K562 (cell line): Measurements from ENCODE around the gene RAB31. TPM values are rescaled to one million over a fixed set of nuclear protein-coding genes. Genes with fewer than 3 reads are reported as not detected.
A peak's percentile ranks its signal among the peaks of the same experiment; 100 is the strongest.

Experiments used
- ATF4 ChIP-seq: fragments of 450-650 bp; formaldehyde crosslinking; IDR thresholded peaks from 2 replicates; pipeline ENCODE4 v1.4.0; 2022; ENCODE audit warnings: mild to moderate bottlenecking, moderate library complexity
- BCLAF1 ChIP-seq, 2 experiments: fragments of 450-650 bp in 1 of 2; IDR thresholded peaks; 2 replicates each; pipeline ENCODE4 v1.6.1; 2011 to 2017; ENCODE audit warnings: low read depth in 2 of 2, antibody characterized with exemption in 1 of 2, borderline replicate concordance in 1 of 2, low read length in 1 of 2, mild to moderate bottlenecking in 1 of 2, mixed read lengths in 1 of 2; ENCODE audit not compliant: control insufficient read depth in 1 of 2
- KDM4B ChIP-seq, 2 experiments: fragments of 450-650 bp in 1 of 2; sonication (generic) in 1 of 2; IDR thresholded peaks; 2 replicates each; pipeline ENCODE4 v1.6.1; 2016 to 2017; ENCODE audit warnings: borderline replicate concordance in 2 of 2, antibody characterized with exemption in 1 of 2, low read depth in 1 of 2, mild to moderate bottlenecking in 1 of 2
- MYBL2 ChIP-seq, 2 experiments: fragments of 450-650 bp in 1 of 2; sonication (generic) in 1 of 2; formaldehyde crosslinking in 1 of 2; IDR thresholded peaks; 2 replicates each; pipeline versions ENCODE4 v1.6.1 to v1.8.1; 2017 to 2022; ENCODE audit warnings: borderline replicate concordance in 1 of 2, inconsistent platforms in 1 of 2, low read depth in 1 of 2, mild to moderate bottlenecking in 1 of 2, missing genetic modification reagents in 1 of 2, moderate library complexity in 1 of 2
- NR4A1 ChIP-seq, 2 experiments: fragments of 250-450 bp in 1 of 2; fragments of 450-650 bp in 1 of 2; sonication (Bioruptor Pico) in 1 of 2; IDR thresholded peaks; 2 replicates each; pipeline versions ENCODE4 v1.4.0 to v1.6.1; 2016 to 2020; ENCODE audit warnings: mild to moderate bottlenecking in 2 of 2, missing compliant biosample characterization in 1 of 2, missing genetic modification characterization in 1 of 2, moderate library complexity in 1 of 2
- POLR3G ChIP-seq: IDR thresholded peaks from 2 replicates; pipeline ENCODE4 v1.6.1; 2011; ENCODE audit not compliant: insufficient read length, insufficient replicate concordance; ENCODE audit errors: extremely low read depth
- WHSC1 ChIP-seq: IDR thresholded peaks from one replicate; pipeline ENCODE4 v1.6.1; 2012; ENCODE audit warnings: low read length, control low read depth, inconsistent platforms
- polyA plus RNA-seq, 8 experiments: library from polyadenylated mRNA; depleted of rRNA in 4 of 8; stranded (reverse) in 5 of 8; unstranded in 3 of 8; fragments of >200 nt; fragmentation: Nextera tagmentation in 2 of 8; fragmentation: Illumina TruSeq in 1 of 8; extraction: Ambion mirVana in 2 of 8; extraction: Trizol in 1 of 8; gene quantifications; 2 replicates each; pipeline versions ENCODE4 v1.2.1 to v1.2.3, GENCODE V29; 2011 to 2014; ENCODE audit warnings: inconsistent platforms in 1 of 8, missing spikeins in 1 of 8
- total RNA-seq, 7 experiments: library from RNA; depleted of rRNA in 6 of 7; stranded (reverse); fragments of >200 nt in 6 of 7; fragmentation: Illumina TruSeq in 2 of 7; extraction: Trizol in 2 of 7; gene quantifications; 2 replicates each; pipeline versions ENCODE4 v1.2.1 to v1.2.3, GENCODE V29; 2011 to 2021; ENCODE audit warnings: low replicate concordance in 1 of 7

The RAB31 gene
- total and polyA plus RNA-seq, 9 of the 15 experiments (the other 6 are each of a cell fraction or from before 2014, with no cell fraction given), result 20.7 to 70.4 (median 41.3) TPM

- 0 out of 2 replicates have a peak, but pooled peaks have one; percentile 54 for TF ChIP-seq ATF4 (CRISPR knock-in tag)
- no peak for TF ChIP-seq POLR3G
- no peak for TF ChIP-seq WHSC1
- no peak for TF ChIP-seq NR4A1 (CRISPR knock-in tag; IDR thresholded peaks at IDR 0.05)
- no peak for TF ChIP-seq NR4A1 (tag; IDR thresholded peaks at IDR 0.05)
- 0 out of 4 replicates have a peak, but pooled peaks of 1 of the 2 experiments have one; percentile 62 for TF ChIP-seq BCLAF1 (IDR thresholded peaks at IDR 0.05; ENCODE audit: borderline replicate concordance in 1 of 2, control insufficient read depth in 1 of 2, low read depth in 2 of 2, low read length in 1 of 2)
- TF ChIP-seq MYBL2 (IDR thresholded peaks at IDR 0.05; ENCODE audit: low read depth), result peak; percentile 33; the same call in 1 of the 2 replicates
- no peak for TF ChIP-seq MYBL2 (CRISPR knock-in tag; IDR thresholded peaks at IDR 0.05; ENCODE audit: borderline replicate concordance)
- peak in 1 of 2 experiments; percentile 60; a peak in 1 of 4 replicates for TF ChIP-seq KDM4B (IDR thresholded peaks at IDR 0.05; ENCODE audit: borderline replicate concordance in 2 of 2, low read depth in 1 of 2)
Measured at GRCh38 chr18:9803063-9803697, 95.1 kb downstream of the RAB31 start (continued).
